Right renal cortex interstitium (tissue), 3 donors: ENCODE results near the gene MAN2B2. TPM values are rescaled to one million over a fixed set of nuclear protein-coding genes. Genes with fewer than 3 reads are reported as not detected.
"Not testable (repeated sequence)": the region's sequence is repeated elsewhere in the genome, so short reads cannot be mapped to it uniquely, and the experiment has no call there.

Source experiments
- DNase-seq, 3 donors: peaks; one replicate each; pipeline ENCODE4 v3.0.0-alpha.2; 2013; ENCODE audit warnings: low read depth in 3 of 3, low spot score in 2 of 3
- polyA plus RNA-seq, 3 donors: library from polyadenylated mRNA; unstranded; fragments of 120-200 nt; gene quantifications; one replicate each; pipeline ENCODE4 v1.2.1, GENCODE V29; 2013; ENCODE audit not compliant: insufficient read length in 3 of 3

The MAN2B2 gene
- polyA plus RNA-seq, 3 donors: 15.3 to 16.7 (median 15.6) TPM

GRCh38 chr4:6663596-6664393, 88.8 kb downstream of the MAN2B2 start:
- no peak for DNase-seq

GRCh38 chr4:6665320-6665654, 90.3 kb downstream of the MAN2B2 start:
- DNase-seq: no peak

GRCh38 chr4:6668391-6668790, 93.4 kb downstream of the MAN2B2 start:
- no peak for DNase-seq

GRCh38 chr4:6671648-6672047, 96.7 kb downstream of the MAN2B2 start:
- no peak for DNase-seq

GRCh38 chr4:6672131-6672530, 97.1 kb downstream of the MAN2B2 start:
- DNase-seq: no peak

- not testable (repeated sequence) for DNase-seq
Measured at GRCh38 chr4:6672541-6673190, 97.7 kb downstream of the MAN2B2 start.

Other genes starting within 250 kb of the MAN2B2 start
- under 1 TPM; 0.22 to 0.62 (median 0.39) TPM for gene PPP2R2C, start 102.6 kb upstream of the MAN2B2 start, polyA plus RNA-seq
- gene MRFAP1, start 65.5 kb downstream of the MAN2B2 start, polyA plus RNA-seq: 100 to 1,000 TPM; 476 to 485 (median 482) TPM
- gene S100P, start 118.7 kb downstream of the MAN2B2 start, polyA plus RNA-seq: 10 to 100 TPM in 1 of 3 donors, 1 to 10 TPM in 2; 1.2 to 10.9 (median 5.0) TPM
- 100 to 1,000 TPM; 147 to 161 (median 159) TPM for gene MRFAP1L1, start 134.7 kb downstream of the MAN2B2 start, polyA plus RNA-seq
- gene BLOC1S4, start 141.0 kb downstream of the MAN2B2 start, polyA plus RNA-seq: 10 to 100 TPM in 2 of 3 donors, 1 to 10 TPM in 1; 9.4 to 11.9 (median 11.8) TPM
- gene KIAA0232, start 207.5 kb downstream of the MAN2B2 start, polyA plus RNA-seq: 10 to 100 TPM; 43.9 to 46.6 (median 45.8) TPM